Right lobe of liver (tissue), 4 donors: ENCODE data around the gene OPCML.

ENCODE experiments used
- POLR2A ChIP-seq: fragments of 450-650 bp; IDR thresholded peaks from one replicate; pipeline ENCODE4 v1.6.1; 2017; ENCODE audit warnings: antibody characterized with exemption, mild to moderate bottlenecking
- TF ChIP-seq, protein P1 (sequence below), 4 donors: fragments of 200-600 bp in 3 of 4; fragments of 450-650 bp in 1 of 4; IDR thresholded peaks; one replicate each; pipeline versions ENCODE4 v1.5.1 to v1.8.0; 2016 to 2022; ENCODE audit warnings: antibody characterized with exemption in 4 of 4, mild to moderate bottlenecking in 2 of 4
- donor health status: DM: no; HTN: no; CAD: no.
- donor health status: DM: no; HTN: no; CAD: no.
- donor health status: DM: no; HTN: yes; CAD: no.

DNA sequence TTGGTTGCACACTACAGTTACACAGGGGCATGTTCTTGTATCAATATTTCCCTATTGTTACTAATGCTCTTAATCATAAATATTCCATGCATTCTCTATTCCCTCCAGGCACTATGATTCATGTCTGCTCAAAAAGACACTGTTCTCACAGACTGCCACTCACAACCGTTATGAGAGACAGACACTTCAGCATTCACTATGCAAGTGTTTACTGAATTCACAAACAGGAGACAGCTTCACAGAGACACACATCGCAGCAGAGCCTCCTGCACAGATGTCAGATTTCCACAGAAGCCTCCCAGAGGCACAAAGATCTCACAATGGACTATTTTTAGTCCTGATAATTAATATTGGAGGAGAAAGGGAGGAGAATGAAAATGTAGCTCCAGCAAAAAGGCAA lies 930.4 kb downstream of the OPCML start:
- TF ChIP-seq, protein P1, sequence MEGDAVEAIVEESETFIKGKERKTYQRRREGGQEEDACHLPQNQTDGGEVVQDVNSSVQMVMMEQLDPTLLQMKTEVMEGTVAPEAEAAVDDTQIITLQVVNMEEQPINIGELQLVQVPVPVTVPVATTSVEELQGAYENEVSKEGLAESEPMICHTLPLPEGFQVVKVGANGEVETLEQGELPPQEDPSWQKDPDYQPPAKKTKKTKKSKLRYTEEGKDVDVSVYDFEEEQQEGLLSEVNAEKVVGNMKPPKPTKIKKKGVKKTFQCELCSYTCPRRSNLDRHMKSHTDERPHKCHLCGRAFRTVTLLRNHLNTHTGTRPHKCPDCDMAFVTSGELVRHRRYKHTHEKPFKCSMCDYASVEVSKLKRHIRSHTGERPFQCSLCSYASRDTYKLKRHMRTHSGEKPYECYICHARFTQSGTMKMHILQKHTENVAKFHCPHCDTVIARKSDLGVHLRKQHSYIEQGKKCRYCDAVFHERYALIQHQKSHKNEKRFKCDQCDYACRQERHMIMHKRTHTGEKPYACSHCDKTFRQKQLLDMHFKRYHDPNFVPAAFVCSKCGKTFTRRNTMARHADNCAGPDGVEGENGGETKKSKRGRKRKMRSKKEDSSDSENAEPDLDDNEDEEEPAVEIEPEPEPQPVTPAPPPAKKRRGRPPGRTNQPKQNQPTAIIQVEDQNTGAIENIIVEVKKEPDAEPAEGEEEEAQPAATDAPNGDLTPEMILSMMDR (IDR thresholded peaks at IDR 0.05): no peak
- no peak for TF ChIP-seq POLR2A
